ENCODE data around the gene POLA1.

The POLA1 gene

GRCh38 chrX:24877854-24878650 is 184.3 kb downstream of the POLA1 start:
- DNase-seq: no peak

- DNase-seq: no peak
These were observed 186.0 kb downstream of the POLA1 start for GRCh38 chrX:24879679-24880078.

- no peak for DNase-seq
These were observed 193.2 kb downstream of the POLA1 start for GRCh38 chrX:24886916-24887315.

- no peak for DNase-seq
These were observed 197.0 kb downstream of the POLA1 start for GRCh38 chrX:24890677-24891076.

GRCh38 chrX:24899391-24899790 is 205.7 kb downstream of the POLA1 start:
- no peak for DNase-seq

GRCh38 chrX:24900234-24900633 is 206.5 kb downstream of the POLA1 start:
- DNase-seq: no peak

- DNase-seq: no peak
These were observed 209.1 kb downstream of the POLA1 start for GRCh38 chrX:24902806-24903205.

GRCh38 chrX:24918715-24919114 is 225.0 kb downstream of the POLA1 start:
- DNase-seq: no peak

- DNase-seq: no peak
These were observed 227.1 kb downstream of the POLA1 start for GRCh38 chrX:24920769-24921168.

- no peak for DNase-seq
These were observed 231.7 kb downstream of the POLA1 start for GRCh38 chrX:24925430-24925829.

- DNase-seq: no peak
These were observed 233.7 kb downstream of the POLA1 start for GRCh38 chrX:24927372-24927771.

GRCh38 chrX:24928114-24928513 is 234.4 kb downstream of the POLA1 start:
- no peak for DNase-seq

GRCh38 chrX:24934279-24934678 is 240.6 kb downstream of the POLA1 start:
- DNase-seq: no peak

GRCh38 chrX:24945009-24945408 is 251.3 kb downstream of the POLA1 start:
- no peak for DNase-seq

- DNase-seq: no peak
These were observed 252.7 kb downstream of the POLA1 start for GRCh38 chrX:24946369-24946768.

- DNase-seq: no peak
These were observed 261.0 kb downstream of the POLA1 start for GRCh38 chrX:24954732-24955131.

GRCh38 chrX:24955372-24955930 is 261.7 kb downstream of the POLA1 start:
- no peak for DNase-seq

- DNase-seq: no peak
These were observed 263.1 kb downstream of the POLA1 start for GRCh38 chrX:24956828-24957227.

GRCh38 chrX:24961809-24962208 is 268.1 kb downstream of the POLA1 start:
- no peak for DNase-seq

GRCh38 chrX:24963823-24964222 is 270.1 kb downstream of the POLA1 start:
- no peak for DNase-seq

GRCh38 chrX:24965372-24965771 is 271.7 kb downstream of the POLA1 start:
- no peak for DNase-seq

GRCh38 chrX:24969812-24970211 is 276.1 kb downstream of the POLA1 start:
- no peak for DNase-seq

GRCh38 chrX:24979081-24979480 is 285.4 kb downstream of the POLA1 start:
- DNase-seq: no peak

GRCh38 chrX:24981030-24981429 is 287.3 kb downstream of the POLA1 start:
- DNase-seq: no peak

All from cerebellar nuclear complex (tissue), 1 donor.